NCI-H748 (cell line): ENCODE measurements around the gene NFAT5.

Experiments
- DNase-seq: peaks from one replicate; lab custom pipeline; 2025; ENCODE audit not compliant: unreplicated experiment; lab: John Stamatoyannopoulos, UW

Gene NFAT5

DNA sequence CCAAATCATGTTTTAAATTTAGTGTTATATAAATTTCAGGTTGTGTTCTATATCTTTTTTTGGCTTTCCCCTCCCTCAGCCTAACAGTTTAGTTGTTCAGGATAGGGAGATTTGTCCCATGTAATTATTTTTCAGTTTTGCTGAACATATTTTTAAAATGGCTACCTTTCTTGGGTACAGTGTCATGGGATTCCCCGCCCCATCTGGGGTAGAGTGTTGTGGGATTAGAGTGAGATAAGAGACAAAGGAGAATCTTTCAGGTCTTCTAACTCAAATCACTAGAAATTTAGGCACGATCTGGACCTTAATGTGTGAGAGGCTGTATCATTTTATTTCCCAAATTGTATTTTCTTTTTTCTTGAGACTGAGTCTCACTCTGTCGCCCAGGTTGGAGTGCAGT, 24.8 kb downstream of the NFAT5 start:
- DNase-seq, result no peak

DNA sequence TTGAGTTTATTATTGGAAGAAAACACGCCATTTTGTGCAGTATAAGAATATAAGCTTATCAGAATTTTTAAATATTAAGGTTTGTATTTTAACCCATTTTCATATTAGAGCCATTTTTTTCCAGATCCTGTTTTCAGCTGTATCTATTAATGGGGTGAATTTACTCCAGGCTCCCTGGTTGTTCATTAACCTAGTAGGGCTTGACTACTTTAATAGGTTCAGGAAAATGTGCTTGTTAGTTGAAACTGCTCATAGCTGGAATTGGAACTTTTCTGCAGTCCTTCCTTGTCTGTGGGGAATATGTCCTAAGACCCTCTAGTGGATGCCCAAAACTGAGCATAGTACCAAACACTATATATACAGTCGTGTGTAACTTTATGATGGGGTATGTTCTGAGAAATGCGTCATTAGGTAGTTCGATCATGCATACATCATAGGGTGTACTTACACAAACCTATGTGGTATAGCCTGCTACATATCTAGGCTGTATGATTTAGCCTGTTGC, 28.0 kb downstream of the NFAT5 start:
- no peak for DNase-seq

DNA sequence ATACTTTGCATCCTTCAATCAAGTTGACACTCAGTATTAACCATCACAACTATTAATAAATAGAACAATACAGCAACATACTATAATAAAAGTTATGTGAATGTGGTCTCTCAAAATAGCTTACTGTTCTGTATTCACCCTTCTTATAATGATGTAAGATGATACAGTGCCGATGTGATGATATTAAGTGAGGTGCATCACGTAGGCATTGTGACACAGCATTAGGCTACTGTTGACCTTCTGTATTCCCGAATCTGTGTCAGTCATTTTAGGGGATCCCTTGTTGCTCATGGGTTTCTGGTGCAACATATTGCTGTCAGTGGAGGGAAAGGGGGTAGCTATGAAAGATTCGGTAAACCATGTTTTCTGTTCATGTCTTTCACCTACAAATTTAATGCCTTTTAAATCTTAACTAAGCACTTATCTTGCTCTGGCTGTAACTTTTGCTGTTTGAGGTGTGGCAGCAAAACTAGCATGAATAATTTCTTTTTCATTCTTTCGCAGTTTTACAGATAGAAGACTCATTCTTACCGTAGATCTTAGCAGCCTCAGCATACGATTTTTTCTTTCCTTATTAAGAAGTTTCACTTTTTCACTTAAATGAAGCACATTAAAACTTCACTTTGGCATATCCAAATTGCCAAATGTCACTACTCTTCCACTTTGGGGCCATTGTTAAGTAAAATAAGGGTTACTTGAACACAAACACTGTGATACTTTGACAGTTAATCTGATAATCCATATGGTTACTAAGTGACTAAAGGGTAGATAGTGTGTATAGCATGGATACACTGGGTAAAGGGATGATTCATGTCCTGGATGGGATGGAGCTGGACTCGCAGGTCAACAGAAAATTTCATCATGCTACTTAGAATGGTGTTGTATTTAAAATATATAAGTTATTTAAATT, 29.6 kb downstream of the NFAT5 start:
- DNase-seq, result no peak

DNA sequence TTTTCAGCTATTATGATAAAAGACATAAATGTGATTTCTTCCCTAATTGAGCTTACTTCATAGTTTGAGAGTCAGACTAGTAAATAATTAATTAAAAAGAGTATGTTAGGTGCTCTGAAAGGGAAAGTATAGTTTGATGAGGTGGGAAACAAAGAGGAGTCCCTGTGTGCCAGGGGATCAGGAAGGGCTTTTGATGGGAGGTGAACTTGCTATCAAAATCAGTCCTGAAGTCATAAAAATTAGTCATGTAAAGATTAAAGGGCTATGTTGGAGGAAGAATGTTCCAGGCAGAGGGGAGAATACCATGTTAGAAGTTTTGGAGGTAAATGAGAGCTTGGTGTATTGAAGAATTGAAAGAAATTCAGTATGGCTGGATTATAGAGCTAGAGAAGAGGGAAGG, 31.0 kb downstream of the NFAT5 start:
- DNase-seq, result no peak

DNA sequence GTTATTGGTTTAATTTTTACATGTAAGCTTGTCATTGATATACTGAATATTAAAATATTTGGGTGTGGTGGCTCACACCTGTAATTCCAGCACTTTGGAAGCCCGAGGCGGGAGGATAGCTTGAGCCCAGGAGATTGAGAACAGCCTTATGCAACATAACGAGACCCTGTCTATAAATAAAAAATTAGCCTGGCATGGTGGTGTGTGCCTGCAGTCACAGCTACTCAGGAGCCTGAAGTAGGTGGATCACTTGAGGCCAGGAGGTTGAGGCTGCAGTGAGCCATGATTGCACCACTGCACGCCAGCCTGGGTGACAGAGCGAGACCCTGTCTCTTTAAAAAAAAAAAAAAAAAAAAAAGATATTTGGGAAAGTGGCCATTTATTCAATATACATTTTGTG, 32.3 kb downstream of the NFAT5 start:
- DNase-seq, result no peak

DNA sequence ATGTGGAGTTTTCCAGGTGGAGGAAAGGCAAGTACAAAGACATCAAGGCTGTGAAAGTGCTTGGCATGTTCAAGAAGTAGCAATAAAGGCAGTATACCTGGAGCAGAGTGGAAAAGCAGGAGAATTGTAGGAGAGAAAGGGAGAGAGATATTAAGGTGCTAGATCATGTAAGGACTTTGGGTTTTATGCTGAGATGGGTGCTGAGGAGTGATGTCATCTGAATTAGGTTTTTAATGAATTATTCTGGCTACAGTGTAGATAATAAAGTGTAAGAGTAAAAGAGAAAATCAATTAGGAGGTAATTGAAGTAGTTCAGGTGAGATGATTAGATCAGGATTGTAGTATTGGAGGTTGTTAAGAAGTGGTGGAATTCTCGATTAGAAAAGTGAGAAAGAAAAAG, 34.0 kb downstream of the NFAT5 start:
- DNase-seq, result no peak

DNA sequence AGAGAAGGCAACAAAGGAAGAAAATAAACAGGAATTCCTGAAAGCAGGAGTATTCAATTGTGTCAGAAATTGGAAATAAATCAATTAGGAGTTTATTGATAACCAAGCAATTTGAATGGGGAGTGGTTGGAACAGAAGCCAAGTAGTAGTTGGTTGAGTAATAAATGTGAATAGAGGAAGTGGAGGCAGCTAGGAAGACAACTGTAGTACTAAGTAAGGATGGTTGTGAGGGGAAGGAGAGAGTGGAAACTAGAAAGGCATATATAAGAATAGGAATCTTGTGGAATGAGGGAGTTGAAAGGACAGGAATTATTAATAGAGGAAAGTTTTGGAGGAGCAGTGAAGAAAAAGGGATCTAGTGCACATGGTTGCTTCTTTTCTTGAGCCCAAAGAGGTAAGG, 34.4 kb downstream of the NFAT5 start:
- DNase-seq, result no peak

DNA sequence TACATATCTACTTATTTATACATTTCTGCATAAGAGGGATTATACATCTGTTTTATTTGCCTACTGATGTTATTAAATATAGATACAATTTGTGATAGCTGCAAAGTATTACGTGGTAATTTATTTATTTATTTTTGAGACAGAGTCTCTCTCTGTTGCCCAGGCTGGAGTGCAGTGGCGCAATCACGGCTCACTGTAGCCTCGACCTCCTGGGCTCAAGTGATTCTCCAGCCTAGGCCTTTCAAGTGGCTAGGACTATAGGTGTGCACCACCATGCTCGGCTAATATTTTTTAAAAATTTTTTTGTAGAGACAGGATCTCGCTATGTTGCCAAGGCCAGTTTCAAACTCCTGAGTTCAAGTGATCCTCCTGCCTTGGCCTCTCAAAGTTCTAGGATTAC, 35.5 kb downstream of the NFAT5 start:
- no peak for DNase-seq

DNA sequence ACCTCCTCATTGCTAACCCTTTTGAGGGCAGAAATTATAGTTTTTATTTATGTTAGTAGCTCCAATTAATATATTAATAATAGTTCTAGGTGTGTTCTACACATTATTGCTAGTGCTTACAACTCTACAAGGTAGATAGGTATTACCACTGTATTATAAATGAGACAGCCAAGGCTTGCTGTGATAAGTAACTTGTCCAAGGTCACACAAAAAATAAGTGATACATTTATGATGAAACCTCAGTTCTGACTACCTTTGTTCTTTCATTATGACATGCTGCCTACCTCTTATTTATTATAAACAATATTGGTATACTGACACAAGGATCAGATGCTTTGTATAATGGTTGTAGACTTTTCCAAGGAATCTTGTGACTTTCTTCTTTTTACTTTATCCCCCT, 41.2 kb downstream of the NFAT5 start:
- DNase-seq, result no peak

DNA sequence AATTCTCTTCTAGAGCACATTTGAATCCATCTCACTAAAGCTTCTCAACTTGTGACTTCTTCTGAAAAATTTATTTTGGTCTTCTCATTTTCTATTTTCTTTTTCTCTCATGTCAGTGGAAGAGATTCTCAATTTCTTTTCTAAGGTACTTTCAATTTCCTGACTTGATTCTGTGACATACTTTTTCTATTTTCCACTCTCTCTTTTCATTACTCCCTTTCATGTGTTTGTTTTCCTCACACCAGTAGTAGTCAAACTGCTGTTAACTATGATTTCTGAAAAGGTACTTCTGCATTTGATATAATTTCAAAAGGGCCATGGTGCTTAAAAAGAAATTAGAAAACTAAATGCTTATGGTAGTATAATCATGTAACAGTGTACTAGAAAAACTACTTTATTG, 41.9 kb downstream of the NFAT5 start:
- no peak for DNase-seq

DNA sequence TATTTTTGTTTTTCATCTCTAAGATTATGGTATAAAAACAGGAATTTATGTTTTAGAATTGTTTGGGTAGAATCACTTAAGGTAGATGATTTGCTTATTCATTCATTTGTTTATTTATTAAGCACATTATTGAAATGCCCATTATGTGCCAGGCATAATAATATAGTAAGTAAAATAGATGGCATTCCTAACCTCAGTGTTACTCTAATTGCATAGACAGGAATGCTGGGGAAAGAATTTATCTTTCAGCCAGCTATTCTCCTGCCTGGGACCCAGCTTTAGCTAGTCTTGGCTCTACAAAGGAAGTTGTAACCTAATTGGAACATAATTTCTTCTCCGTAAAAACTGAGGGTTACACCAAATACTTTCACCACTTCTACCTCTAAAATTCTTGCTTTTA, 44.6 kb downstream of the NFAT5 start:
- no peak for DNase-seq

DNA sequence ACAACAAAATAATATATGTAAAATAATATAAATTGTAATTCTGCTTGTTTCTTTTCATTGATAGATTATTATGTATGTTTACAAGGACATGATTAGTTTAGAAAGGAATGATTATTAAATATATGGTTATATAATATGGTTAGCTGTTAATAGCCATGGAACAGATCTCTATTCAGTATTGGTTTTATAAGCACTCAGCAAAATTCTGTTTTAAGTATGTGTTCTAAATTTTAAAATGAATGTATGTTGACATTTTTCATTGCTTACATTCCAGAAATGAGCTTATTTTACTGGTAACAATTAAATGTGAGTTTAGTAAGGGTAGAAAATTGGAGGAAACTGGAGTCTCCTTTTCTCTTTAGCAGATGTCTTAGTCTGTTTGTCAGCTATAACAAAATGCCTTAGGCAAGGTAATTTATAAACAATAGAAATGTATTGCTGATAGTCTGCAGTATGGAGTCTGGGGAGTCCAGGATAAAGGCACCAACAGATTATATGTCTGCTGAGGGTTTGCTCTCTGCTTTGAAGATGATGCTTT, 45.4 kb downstream of the NFAT5 start:
- DNase-seq, result no peak

DNA sequence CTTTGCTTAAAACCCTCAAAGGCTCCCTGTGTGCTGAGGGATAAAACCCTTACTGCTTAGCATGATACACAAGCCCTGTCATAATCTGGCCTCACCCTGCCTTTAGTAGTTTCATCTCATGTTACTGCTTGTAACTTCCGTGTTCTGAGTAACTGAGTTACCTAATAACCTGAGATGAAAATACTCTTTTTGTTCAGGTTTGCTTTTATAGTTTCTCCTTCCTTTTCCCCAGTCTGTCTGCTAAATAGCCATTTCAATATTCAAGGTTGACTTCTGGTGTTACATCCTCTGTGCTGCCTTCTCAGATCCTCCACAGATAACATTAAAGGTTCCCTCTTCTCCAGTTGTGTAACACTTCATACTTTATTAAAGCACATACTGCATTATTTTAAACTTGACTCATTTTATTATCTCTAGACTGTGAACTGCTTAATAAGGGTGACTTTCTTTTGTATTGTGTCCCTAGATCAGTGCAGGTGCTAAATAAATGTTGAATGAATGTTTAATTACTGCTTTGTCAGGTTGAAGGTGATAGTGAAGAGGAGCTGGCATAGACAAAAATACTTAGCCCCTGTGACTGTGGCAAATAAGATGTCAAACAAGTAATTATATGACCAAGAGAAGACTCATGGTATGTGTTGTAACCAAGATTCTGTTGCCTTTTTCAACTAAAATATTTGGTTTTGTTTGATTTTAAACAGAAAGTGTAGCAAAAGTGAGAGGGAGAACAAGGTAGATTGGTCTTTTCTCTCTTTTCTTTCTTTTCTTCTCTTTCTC, 47.8 kb downstream of the NFAT5 start:
- no peak for DNase-seq

DNA sequence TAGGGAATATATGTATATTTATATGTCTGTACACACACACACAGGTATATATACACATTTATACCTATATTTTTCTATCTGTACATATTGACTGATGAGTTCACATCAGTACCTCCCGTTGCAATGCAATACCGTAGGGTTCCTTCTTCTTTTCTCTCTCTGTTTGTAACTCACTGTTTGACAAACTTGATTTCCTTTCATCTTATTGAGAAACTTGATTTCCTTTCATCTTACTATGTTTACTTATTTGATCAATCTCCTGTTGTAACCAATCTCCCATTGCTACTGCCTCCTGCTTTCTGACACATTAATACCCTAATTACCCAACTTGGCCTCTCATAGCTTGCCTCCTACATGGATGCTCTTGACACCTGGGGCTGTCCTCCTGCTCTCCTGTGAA, 49.8 kb downstream of the NFAT5 start:
- no peak for DNase-seq

DNA sequence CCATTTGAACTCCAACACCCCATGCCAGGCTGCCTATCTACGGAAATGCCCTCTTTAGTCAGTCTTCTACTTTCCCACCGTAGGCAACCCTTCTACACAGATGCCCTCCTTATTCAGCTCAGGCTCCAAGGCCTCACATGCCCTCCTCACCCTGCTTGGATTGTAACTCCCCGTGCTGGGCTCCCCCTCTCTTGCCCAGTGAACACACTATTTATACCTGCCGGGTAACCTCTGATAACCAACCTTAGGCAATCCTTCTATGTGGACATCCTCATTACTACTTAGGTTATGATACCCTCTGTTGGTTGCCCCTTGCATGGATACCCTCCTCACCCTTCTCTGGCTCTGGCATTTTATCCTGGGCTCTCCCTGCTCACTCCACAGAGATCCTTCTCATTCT, 50.3 kb downstream of the NFAT5 start:
- no peak for DNase-seq

DNA sequence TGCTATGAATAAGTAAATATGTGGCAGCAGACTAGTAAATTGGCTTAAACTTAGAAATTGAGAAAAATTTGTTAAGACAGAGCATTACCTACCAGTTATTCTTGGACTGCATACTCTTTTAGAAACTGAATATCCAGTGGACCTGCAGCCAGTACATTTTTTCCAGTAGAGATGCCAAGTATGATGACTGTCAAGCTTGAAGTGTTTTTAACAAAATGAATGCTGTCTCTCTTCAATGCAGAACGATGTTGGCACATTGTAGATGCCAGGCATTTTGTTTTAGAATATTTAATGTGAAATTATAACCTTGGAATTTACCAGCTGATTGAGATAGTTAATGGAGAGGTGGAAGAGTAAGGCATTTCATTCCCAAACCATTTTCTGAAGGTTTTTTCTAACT, 52.5 kb downstream of the NFAT5 start:
- no peak for DNase-seq

DNA sequence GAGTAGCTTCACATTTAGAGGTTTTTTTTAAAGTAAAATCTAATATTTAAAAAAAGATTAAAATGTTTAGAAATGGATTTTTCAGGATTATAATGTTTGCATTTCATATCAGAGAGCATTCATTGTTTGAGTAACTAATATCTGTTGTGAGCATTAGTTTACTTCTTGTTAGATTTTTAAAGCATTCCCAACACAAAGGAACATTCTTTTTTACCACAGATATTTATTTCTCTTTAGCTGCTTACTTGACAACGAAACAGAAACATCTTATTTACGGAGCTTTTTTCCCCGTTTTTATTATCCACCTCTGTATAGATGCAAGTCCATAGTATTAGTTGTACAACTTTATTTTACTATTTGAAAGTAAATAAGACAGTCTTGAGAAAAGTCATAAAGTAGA, 53.0 kb downstream of the NFAT5 start:
- no peak for DNase-seq

DNA sequence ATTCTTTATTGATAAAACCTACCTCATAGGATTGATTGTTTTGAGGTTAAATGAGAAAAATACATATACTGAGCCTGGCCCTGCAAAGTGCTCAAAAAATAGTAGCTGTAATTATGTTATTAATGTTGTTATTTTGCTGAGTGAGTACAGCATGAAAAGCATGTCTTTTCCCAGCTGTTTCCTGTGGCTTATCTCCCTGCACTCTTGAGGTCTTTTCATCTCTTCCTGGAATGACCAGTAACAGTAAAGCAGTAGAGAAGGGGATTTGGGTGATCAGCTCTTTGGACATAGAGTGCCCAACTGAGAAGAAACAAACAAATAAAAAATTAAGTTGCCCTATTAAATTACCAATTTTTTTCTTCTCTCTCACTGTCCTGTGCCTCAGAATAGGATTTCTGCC, 53.7 kb downstream of the NFAT5 start:
- no peak for DNase-seq

DNA sequence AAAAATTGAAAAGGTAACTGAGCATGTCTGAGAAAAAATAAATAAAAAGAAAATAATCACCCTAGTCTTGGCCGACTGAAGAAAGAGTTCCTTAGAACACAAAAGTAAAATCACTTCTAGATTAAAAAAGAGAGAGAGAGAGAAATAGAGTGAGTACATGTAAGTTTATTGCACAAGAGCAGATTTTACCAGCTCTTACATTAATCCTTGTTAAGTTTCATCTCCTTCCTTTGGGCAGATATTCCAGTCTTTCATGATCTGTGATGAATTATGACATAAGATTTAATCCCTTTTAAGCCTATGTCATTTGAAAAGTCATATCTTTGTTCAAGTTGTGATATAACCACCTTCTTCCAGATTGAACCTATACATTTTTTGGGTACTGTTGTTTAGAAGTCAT, 54.8 kb downstream of the NFAT5 start:
- no peak for DNase-seq

DNA sequence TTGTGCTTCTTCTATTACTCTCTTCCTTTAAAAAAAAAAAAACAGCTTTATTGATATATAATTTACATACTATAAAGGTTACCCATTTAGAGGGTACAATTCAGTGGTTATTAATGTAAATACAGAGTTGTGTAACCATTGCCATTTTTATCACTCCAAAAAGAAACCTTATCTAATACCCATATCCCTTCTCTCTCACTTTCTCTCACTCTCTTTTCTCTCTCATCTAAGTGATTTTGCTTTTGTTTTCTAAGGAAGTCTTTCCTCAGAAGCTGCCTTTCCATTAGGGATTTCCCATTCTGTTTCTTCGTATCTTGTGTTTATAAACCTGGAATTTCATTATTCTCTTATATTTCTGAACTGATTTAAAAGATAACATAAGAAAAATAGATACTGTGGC, 55.5 kb downstream of the NFAT5 start:
- DNase-seq, result no peak

DNA sequence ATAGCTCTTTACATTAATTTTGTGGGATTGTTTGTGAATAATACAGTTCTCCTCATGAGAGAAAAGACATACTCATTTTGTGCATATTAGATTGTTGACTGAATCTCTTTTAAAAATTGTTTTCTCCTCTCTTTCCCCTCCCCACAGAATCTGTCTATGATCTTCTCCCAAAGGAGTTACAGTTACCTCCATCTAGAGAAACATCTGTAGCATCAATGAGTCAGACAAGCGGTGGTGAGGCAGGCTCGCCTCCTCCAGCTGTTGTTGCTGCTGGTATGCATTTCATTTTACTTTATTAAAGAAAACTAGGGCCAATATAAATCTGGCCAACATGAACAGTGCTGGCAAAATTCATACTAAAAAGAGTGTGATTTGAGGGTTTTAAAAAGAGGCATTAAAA, 60.5 kb downstream of the NFAT5 start:
- DNase-seq, result no peak

DNA sequence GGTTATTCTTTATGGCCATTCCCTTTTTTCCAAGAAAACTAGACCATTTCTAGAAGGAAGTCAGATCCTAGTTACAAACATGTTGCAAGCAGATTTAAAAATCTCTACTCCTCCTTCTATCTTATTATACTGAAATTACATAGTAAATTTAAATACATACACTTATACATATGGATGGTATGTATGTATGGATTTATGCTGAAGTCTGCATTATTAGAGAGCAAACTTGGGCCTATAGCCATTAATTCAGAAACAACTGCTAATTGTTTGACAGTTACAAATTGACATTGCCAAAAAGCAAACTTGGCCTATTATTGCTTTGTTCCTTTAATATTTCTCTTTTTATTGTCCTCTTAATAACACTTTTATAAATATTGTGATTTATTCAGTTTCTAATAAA, 67.1 kb downstream of the NFAT5 start:
- no peak for DNase-seq
